ENCODE measurements around the gene TRMO.

DNA sequence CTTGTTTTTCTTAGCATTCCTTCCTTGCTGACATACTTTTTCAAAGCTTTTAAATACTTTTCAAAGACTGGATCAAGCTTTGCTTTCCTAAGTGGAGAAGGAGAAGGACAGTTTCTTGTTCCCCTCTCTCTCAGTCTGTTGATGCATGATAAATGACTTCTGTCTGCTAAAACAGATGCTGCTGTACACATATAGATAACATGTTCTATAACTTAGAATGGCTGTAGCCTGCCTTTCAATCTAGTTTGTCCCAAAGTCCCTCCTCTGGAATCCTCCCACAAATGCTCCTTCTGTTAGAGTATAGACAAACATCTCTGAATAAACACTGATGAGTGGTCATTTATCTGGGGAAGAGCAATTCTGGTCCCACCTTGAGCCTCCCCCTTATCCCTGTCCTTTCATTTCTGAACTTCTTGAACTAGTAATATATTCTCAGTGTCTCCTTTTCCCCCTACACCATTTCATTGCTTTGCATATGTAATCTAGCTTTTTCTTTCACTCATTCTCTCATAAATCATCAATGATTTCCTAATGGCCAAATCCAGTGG lies 21.1 kb upstream of the TRMO start:
- TF ChIP-seq EZH2 (IDR thresholded peaks at IDR 0.05; ENCODE audit: borderline replicate concordance, low read length) (no peak), CTCF (conservative IDR thresholded peaks at IDR 0.05 in 1 of 2, IDR thresholded peaks at IDR 0.05 in 1 of 2; ENCODE audit: extremely low read depth in 1 of 2, insufficient read depth in 1 of 2, low read depth in 1 of 2, low read length in 2 of 2) (no peak)
